C4-2B (cell line): ENCODE data around the gene ABCD3.
"Not testable (repeated sequence)": the region's sequence is repeated elsewhere in the genome, so short reads cannot be mapped to it uniquely, and the experiment has no call there.

Source experiments
- ZFX ChIP-seq: fragments of 450-650 bp; IDR thresholded peaks from 2 replicates; pipeline ENCODE4 v1.6.1; 2017
- TF ChIP-seq, protein P1 (sequence below): fragments of 450-650 bp; conservative IDR thresholded peaks from 2 replicates; pipeline ENCODE4 v1.5.1; 2017; ENCODE audit warnings: mild to moderate bottlenecking

DNA sequence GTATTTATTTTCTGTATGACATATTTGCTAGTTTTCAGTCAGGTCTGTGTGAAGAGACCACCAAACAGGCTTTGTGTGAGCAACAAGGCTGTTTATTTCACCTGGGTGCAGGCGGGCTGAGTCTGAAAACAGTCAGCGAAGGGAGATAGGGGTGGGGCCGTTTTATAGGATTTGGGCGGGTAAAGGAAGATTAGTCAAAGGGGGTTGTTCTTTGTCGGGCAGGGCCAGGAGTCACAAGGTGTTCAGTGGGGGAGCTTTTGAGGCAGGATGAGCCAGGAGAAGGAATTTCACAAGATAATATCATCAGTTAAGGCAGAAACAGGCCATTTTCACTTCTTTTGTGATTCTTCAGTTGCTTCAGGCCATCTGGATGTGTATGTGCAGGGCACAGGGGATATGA lies 148.2 kb downstream of the ABCD3 start:
- TF ChIP-seq, protein P1, sequence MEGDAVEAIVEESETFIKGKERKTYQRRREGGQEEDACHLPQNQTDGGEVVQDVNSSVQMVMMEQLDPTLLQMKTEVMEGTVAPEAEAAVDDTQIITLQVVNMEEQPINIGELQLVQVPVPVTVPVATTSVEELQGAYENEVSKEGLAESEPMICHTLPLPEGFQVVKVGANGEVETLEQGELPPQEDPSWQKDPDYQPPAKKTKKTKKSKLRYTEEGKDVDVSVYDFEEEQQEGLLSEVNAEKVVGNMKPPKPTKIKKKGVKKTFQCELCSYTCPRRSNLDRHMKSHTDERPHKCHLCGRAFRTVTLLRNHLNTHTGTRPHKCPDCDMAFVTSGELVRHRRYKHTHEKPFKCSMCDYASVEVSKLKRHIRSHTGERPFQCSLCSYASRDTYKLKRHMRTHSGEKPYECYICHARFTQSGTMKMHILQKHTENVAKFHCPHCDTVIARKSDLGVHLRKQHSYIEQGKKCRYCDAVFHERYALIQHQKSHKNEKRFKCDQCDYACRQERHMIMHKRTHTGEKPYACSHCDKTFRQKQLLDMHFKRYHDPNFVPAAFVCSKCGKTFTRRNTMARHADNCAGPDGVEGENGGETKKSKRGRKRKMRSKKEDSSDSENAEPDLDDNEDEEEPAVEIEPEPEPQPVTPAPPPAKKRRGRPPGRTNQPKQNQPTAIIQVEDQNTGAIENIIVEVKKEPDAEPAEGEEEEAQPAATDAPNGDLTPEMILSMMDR = not testable (repeated sequence)
- not testable (repeated sequence) for TF ChIP-seq ZFX
